ENCODE measurements around the gene ADGRB3.
"Not testable (repeated sequence)": the region's sequence is repeated elsewhere in the genome, so short reads cannot be mapped to it uniquely, and the experiment has no call there.

The ADGRB3 gene

DNA sequence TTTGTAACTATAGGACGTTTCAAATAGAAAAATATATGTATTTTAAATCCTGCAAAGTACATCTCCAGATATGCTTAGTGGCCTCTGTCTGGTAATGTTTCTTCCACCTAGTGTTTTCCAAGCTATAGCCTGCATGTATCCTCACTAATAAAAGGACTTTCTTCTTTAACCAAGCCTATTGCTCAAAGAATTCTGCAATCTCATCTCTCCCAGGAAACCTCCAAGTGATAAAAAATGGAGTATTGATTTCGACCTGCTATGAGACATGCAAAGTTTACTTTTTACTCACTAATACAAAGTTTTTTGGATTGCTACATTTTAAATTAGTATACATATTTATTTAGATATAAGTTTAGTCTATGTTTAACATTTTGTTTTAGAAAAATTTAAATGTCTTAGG, 23.3 kb downstream of the ADGRB3 start:
- Mint-ChIP-seq H3K4me1 (no peaks in the 10 kb centered on the region), H3K27ac (no peak overlapping the region), H3K9me3 (no peaks in the 10 kb centered on the region), H3K27me3 (no peaks in the 10 kb centered on the region), H3K36me3 (no peaks in the 10 kb centered on the region), H3K4me3 (no peak overlapping the region)

GRCh38 chr6:68673255-68673654, 38.2 kb downstream of the ADGRB3 start:
- no peaks in the 10 kb centered on the region for H3K36me3 Mint-ChIP-seq
- no peak overlapping the region for H3K27ac Mint-ChIP-seq
- H3K4me1 Mint-ChIP-seq, result no peaks in the 10 kb centered on the region
- no peaks in the 10 kb centered on the region for H3K27me3 Mint-ChIP-seq
- no peak overlapping the region for H3K4me3 Mint-ChIP-seq
- H3K9me3 Mint-ChIP-seq, result no peaks in the 10 kb centered on the region

GRCh38 chr6:68675548-68675947, 40.5 kb downstream of the ADGRB3 start:
- H3K27ac Mint-ChIP-seq, result no peak overlapping the region
- no peaks in the 10 kb centered on the region for H3K36me3 Mint-ChIP-seq
- H3K9me3 Mint-ChIP-seq, result no peaks in the 10 kb centered on the region
- H3K4me1 Mint-ChIP-seq, result no peaks in the 10 kb centered on the region
- no peaks in the 10 kb centered on the region for H3K27me3 Mint-ChIP-seq
- H3K4me3 Mint-ChIP-seq, result no peak overlapping the region

- H3K4me3 Mint-ChIP-seq, H3K36me3 Mint-ChIP-seq, H3K27me3 Mint-ChIP-seq, H3K9me3 Mint-ChIP-seq, H3K27ac Mint-ChIP-seq, H3K4me1 Mint-ChIP-seq: not testable (repeated sequence)
These were observed 41.0 kb downstream of the ADGRB3 start for GRCh38 chr6:68676094-68676493.

- no peak overlapping the region for H3K27ac Mint-ChIP-seq
- no peaks in the 10 kb centered on the region for H3K36me3 Mint-ChIP-seq
- no peaks in the 10 kb centered on the region for H3K4me1 Mint-ChIP-seq
- H3K9me3 Mint-ChIP-seq, result no peaks in the 10 kb centered on the region
- no peak overlapping the region for H3K4me3 Mint-ChIP-seq
- H3K27me3 Mint-ChIP-seq, result no peaks in the 10 kb centered on the region
These were observed 42.0 kb downstream of the ADGRB3 start for GRCh38 chr6:68677058-68677457.

- H3K4me1 Mint-ChIP-seq, result no peaks in the 10 kb centered on the region
These were observed 44.3 kb downstream of the ADGRB3 start for GRCh38 chr6:68679399-68679798.

DNA sequence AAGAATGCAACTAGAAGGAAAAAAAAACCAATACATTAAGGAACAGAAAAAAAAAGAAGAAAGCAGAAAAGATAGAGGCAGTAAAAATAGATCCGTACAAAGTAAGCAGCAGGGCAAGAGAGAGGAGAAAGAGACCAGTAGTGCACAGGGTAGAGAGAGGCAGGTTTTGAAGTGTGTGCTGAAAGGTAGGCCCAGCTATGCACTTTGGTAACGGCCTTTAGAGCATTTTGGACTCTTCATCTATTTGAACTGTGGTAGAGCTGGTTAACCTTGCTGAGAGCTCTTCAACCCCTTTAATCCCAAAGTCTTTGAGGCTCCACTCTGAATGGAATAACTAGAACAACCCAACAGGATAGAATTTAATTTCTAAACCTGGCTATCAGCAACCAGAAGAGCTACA, 45.2 kb downstream of the ADGRB3 start:
- H3K4me1 Mint-ChIP-seq, result no peaks in the 10 kb centered on the region
- no peaks in the 10 kb centered on the region for H3K9me3 Mint-ChIP-seq
- no peak overlapping the region for H3K4me3 Mint-ChIP-seq
- H3K36me3 Mint-ChIP-seq, result no peaks in the 10 kb centered on the region
- H3K27me3 Mint-ChIP-seq, result no peaks in the 10 kb centered on the region
- H3K27ac Mint-ChIP-seq, result no peak overlapping the region

More at GRCh38 chr6:68679399-68679798, 44.3 kb downstream of the ADGRB3 start:
- Mint-ChIP-seq H3K9me3 (no peaks in the 10 kb centered on the region), H3K4me3 (no peak overlapping the region), H3K27me3 (no peaks in the 10 kb centered on the region), H3K27ac (no peak overlapping the region), H3K36me3 (no peaks in the 10 kb centered on the region)

- no peaks in the 10 kb centered on the region for H3K4me1 Mint-ChIP-seq
- no peak overlapping the region for H3K4me3 Mint-ChIP-seq
- H3K27me3 Mint-ChIP-seq, result no peaks in the 10 kb centered on the region
- no peak overlapping the region for H3K27ac Mint-ChIP-seq
- H3K9me3 Mint-ChIP-seq, result no peaks in the 10 kb centered on the region
- no peaks in the 10 kb centered on the region for H3K36me3 Mint-ChIP-seq
These were observed 54.8 kb downstream of the ADGRB3 start for GRCh38 chr6:68689910-68690309.

DNA sequence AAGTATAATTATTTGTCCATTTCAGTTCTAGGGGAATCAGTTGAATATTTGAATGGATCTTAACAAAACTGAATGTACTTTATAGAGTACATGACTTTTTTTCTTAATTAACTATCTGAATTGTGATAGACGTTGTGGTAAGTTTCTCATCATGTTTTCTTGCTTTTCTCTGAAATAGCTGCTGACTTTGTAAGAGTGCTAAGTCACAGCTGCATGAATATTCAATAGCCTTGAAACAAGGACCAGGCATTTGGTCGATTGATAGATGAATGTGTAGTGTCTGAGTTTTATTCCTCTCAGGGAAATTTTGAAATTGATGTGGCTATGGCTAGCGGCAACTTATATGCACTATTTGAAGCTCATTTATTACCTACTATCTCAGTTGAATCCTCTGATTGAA, 56.0 kb downstream of the ADGRB3 start:
- no peaks in the 10 kb centered on the region for H3K4me1 Mint-ChIP-seq
- H3K4me3 Mint-ChIP-seq, result no peak overlapping the region
- H3K27me3 Mint-ChIP-seq, result no peaks in the 10 kb centered on the region
- no peaks in the 10 kb centered on the region for H3K9me3 Mint-ChIP-seq
- no peak overlapping the region for H3K27ac Mint-ChIP-seq
- no peaks in the 10 kb centered on the region for H3K36me3 Mint-ChIP-seq

DNA sequence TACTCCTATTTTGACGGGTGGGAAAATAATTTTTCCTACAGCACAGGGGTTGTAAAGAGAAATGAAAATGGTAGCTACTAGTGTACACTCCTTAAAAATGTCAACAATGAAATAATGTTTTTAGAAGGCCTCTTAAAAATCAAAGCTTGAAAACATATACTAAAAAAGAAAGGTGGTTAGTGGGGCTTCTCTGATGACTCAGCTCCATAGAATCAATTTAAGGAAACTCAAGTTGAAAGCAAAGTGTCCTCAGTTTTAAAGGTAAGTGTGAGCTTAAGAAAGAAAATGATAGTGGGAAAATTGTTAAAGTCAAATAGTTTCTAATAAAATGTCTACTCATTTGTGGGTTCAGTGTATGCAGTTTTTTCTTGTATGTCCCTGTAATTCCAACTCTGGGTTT, 58.2 kb downstream of the ADGRB3 start:
- H3K9me3 Mint-ChIP-seq, result no peaks in the 10 kb centered on the region
- H3K27ac Mint-ChIP-seq, result no peak overlapping the region
- no peaks in the 10 kb centered on the region for H3K4me1 Mint-ChIP-seq
- no peak overlapping the region for H3K4me3 Mint-ChIP-seq
- H3K36me3 Mint-ChIP-seq, result no peaks in the 10 kb centered on the region
- H3K27me3 Mint-ChIP-seq, result no peaks in the 10 kb centered on the region

DNA sequence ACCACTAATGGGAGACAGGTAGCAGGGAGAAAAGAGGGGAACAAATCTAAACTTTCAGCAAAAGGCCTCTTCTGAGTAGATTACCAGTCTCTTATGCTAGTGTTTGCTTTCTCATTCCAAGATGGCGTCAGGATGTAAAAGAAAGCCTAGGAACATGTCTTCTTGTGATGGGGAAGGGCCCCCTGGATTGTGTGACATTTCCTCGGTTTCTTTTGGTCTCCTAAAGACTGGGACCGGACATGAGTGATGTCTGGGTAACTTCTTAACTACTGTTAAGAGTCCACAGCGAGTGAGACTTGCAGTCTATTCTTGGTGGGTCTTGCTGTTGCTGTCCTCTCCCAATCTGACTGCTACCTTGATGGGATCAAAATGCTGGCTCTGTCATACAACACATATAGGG, 60.3 kb downstream of the ADGRB3 start:
- Mint-ChIP-seq H3K9me3 (no peaks in the 10 kb centered on the region), H3K4me1 (no peaks in the 10 kb centered on the region), H3K27me3 (no peaks in the 10 kb centered on the region), H3K4me3 (no peak overlapping the region), H3K27ac (no peak overlapping the region), H3K36me3 (no peaks in the 10 kb centered on the region)

DNA sequence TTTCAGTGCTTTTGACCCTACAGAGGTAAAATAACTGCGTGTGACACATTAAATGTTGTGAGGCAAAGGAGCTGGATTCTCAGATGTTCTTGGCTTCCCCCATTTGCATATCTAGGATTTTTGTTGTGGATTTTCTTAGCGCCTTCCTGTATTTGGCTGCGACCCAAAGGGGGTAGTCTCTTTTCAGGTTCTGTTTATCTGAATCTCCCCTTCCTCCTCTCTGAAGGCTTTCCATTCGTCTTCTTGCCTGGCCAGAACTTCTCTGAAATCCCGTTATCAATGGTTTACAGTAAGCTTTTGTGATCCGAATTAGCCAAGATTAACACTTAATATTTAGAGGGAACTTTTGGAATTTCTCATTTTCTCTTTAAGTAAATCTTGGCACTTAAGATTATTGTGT, 60.8 kb downstream of the ADGRB3 start:
- Mint-ChIP-seq H3K27ac (no peak overlapping the region), H3K9me3 (no peaks in the 10 kb centered on the region), H3K4me1 (no peaks in the 10 kb centered on the region), H3K27me3 (no peaks in the 10 kb centered on the region), H3K4me3 (no peak overlapping the region), H3K36me3 (no peaks in the 10 kb centered on the region)

DNA sequence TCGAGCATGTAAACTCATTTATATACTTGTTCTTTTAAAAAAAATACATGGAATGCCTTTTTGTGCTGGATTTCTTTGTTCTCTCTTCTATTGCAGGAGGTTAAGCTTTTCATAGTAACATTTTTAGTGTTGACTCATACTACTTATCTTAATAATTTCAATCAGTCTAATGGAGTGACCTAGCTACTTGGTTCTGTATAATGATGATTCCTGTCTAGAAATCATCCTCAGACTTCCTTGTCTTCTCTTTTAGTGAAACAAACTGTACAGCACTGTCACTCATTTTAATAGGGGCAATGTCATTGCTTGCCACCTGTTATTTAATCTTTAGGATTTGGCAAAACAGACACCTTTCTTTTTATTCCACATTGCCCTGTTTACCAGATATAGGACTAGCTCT, 62.3 kb downstream of the ADGRB3 start:
- H3K4me3 Mint-ChIP-seq, result no peak overlapping the region
- no peak overlapping the region for H3K27ac Mint-ChIP-seq
- no peaks in the 10 kb centered on the region for H3K9me3 Mint-ChIP-seq
- H3K36me3 Mint-ChIP-seq, result no peaks in the 10 kb centered on the region
- H3K27me3 Mint-ChIP-seq, result no peaks in the 10 kb centered on the region
- H3K4me1 Mint-ChIP-seq, result no peaks in the 10 kb centered on the region

DNA sequence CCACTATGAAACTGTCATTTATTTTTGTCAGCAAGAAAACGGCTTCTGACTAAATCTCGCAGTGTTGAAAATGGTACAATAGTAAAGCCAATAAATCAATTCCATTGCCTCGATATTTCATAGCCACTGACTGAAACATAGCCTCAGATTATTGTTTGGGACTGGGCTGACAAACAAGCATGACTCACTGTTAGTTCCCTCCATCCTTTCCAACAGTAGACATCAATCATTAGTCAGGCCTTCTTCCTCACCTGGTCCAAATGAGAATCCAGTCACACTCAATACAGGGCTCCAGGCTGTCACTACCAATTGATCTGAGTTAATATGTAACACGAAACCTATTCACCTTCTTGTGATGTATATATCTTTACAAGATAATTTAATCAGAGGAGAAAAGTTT, 66.1 kb downstream of the ADGRB3 start:
- Mint-ChIP-seq H3K27me3 (no peaks in the 10 kb centered on the region), H3K27ac (no peak overlapping the region), H3K4me3 (no peak overlapping the region), H3K4me1 (no peaks in the 10 kb centered on the region), H3K9me3 (no peaks in the 10 kb centered on the region), H3K36me3 (no peaks in the 10 kb centered on the region)

DNA sequence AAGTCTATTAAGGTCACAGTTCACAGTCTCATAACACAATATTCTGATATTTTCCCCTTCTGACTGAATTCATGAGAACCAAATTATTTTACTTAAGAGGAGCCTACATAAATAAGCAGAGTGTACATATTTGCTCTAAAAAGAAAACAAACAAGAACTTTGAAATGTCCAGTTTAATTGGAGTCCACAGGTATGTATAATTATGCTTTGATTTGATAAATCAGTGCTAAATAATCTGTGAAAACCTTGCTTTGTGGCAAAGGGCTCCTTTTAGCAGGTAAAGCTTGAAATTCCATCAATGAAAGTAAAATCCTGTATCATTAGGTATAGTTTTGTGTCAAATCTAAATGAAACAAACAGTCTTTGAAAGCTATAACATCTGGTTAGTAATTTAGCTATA, 69.4 kb downstream of the ADGRB3 start:
- Mint-ChIP-seq H3K27ac (no peak overlapping the region), H3K9me3 (no peaks in the 10 kb centered on the region), H3K27me3 (no peaks in the 10 kb centered on the region), H3K4me1 (no peaks in the 10 kb centered on the region), H3K36me3 (no peaks in the 10 kb centered on the region), H3K4me3 (no peak overlapping the region)

DNA sequence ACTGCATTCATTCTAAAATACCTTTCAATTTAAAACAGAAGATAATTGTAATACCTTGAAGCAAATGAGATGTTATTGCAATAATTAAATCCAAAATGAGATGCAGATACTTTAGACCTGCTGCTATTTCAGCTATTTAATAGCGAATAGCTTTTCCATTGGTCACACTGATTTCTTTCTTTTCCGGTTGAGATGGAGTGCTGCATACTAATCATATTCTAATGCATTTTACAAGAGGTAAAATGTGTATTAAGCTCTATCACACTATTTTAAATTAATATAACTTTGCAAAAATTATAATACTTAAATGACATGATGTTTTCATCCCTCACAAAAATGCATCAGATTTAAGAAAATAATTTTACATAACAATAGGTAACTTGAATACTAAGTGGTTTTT, 74.0 kb downstream of the ADGRB3 start:
- H3K4me3 Mint-ChIP-seq, result no peak overlapping the region
- H3K27me3 Mint-ChIP-seq, result no peaks in the 10 kb centered on the region
- H3K9me3 Mint-ChIP-seq, result no peaks in the 10 kb centered on the region
- no peaks in the 10 kb centered on the region for H3K36me3 Mint-ChIP-seq
- no peak overlapping the region for H3K27ac Mint-ChIP-seq
- no peaks in the 10 kb centered on the region for H3K4me1 Mint-ChIP-seq

- H3K4me1 Mint-ChIP-seq, result no peaks in the 10 kb centered on the region
- no peaks in the 10 kb centered on the region for H3K9me3 Mint-ChIP-seq
- H3K4me3 Mint-ChIP-seq, result no peak overlapping the region
- no peaks in the 10 kb centered on the region for H3K36me3 Mint-ChIP-seq
- no peaks in the 10 kb centered on the region for H3K27me3 Mint-ChIP-seq
- H3K27ac Mint-ChIP-seq, result no peak overlapping the region
These were observed 74.8 kb downstream of the ADGRB3 start for GRCh38 chr6:68709882-68710281.

DNA sequence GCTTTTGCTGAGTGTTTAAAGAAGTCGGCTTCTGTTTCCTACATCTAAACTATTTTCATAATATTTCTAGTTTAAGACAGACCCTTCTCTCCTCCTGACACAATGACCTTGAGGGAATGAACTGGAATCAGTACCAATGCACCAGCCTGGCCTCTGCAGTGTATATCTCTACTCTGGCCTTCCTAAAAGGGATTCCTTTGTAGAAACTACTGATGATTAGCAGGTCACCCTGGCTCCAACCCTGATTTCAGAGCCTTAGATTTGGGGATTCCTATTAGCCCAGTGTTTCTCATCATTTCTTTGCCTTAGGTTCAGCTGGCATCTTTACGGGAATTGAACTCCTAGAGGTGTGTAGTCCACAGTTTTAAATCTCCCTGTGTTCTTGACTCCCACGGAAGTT, 75.4 kb downstream of the ADGRB3 start:
- Mint-ChIP-seq H3K4me1 (no peaks in the 10 kb centered on the region), H3K27me3 (no peaks in the 10 kb centered on the region), H3K9me3 (no peaks in the 10 kb centered on the region), H3K27ac (no peak overlapping the region), H3K4me3 (no peak overlapping the region), H3K36me3 (no peaks in the 10 kb centered on the region)

Data from activated naive CD4-positive, alpha-beta T cell treated with anti-CD3 and anti-CD28 coated beads, Interleukin-2, amount 50 U/mL, for 24 hours (primary cell).